Measurements from ENCODE around the gene MRPS16. TPM values are rescaled to one million over a fixed set of nuclear protein-coding genes. Genes with fewer than 3 reads are reported as not detected.
A peak's percentile ranks its signal among the peaks of the same experiment; 100 is the strongest.
"Not testable (repeated sequence)": the region's sequence is repeated elsewhere in the genome, so short reads cannot be mapped to it uniquely, and the experiment has no call there.

MRPS16 gene
- polyA plus RNA-seq, 1 donor from 2014 or later, result 80.6 TPM

DNA sequence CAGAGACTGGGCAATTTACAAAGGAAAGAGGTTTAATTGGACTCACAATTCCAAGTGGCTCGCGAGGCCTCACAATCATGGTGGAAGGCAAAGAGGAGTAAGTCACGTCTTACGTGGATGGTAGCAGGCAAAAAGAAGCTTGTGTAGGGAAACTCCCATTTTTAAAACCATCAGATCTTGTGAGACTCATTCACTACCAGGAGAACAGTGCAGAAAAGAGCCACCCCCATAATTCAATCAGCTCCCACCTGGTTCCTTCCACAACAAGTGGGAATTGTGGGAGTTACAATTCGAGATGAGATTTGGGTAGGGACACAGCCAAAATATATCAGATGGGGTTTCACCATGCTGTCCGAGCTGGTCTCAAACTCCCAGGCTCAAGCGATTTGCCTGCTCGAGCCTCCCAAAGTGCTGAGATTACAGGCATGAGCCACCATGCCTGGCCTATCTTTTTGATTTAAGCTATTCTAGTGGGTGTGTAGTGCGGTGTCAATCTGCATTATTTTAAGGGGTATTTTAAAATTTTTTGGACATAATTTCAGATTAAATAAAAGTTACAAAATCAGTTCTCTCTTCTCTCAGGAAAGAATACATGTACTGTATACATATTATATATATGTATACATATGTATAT lies 9.0 kb upstream of the MRPS16 start:
- no peak overlapping the region for H2AFZ ChIP-seq (ENCODE audit: low read depth, low read length)

DNA sequence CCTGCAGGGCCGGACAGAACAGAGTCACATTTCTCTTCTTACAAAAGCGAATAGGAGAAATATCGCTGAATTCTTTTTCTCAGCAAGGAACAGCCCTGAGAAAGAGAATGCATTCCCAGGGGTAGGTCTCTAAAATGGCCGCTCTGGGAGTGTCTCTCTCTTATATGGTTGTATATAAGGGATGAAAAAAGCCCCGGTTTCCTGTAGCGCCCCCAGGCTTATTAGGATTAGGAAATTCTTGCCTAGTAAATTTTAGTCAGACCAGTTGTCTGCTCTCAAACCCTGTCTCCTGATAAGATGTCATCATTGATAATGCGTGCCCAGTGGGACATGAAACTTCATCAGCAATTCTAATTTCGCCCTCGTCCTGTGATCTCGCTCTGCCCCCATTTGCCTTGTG lies 6.2 kb upstream of the MRPS16 start:
- H2AFZ ChIP-seq (ENCODE audit: low read depth, low read length); H3K9me3 ChIP-seq (ENCODE audit: low read length); H3K27me3 ChIP-seq (ENCODE audit: insufficient read depth, low read depth, low read length); H3K36me3 ChIP-seq (ENCODE audit: insufficient read depth, low read length); H3K4me3 ChIP-seq (ENCODE audit: low read length); H3K9ac ChIP-seq (ENCODE audit: low read length); H3K79me2 ChIP-seq (replicated peaks; ENCODE audit: insufficient read depth, low read length); H3K27ac ChIP-seq (ENCODE audit: low read length); H3F3A ChIP-seq (ENCODE audit: insufficient read depth, low read length, poor library complexity, severe bottlenecking); H3K4me2 ChIP-seq (ENCODE audit: low read length); H3K9me2 ChIP-seq (ENCODE audit: insufficient read depth, low read length); H4K20me1 ChIP-seq (ENCODE audit: insufficient read depth): not testable (repeated sequence)

More for the DNA sequence above, 9.0 kb upstream of the MRPS16 start:
- H3K4me3 ChIP-seq (ENCODE audit: low read length), result no peak overlapping the region
- H3K27ac ChIP-seq (ENCODE audit: low read length), result no peak overlapping the region
- H3K79me2 ChIP-seq (replicated peaks; ENCODE audit: insufficient read depth, low read length), result no peaks in the 10 kb centered on the region
- TF ChIP-seq POLR2AphosphoS5 (IDR thresholded peaks at IDR 0.05), result no peak
- TF ChIP-seq, protein P1, sequence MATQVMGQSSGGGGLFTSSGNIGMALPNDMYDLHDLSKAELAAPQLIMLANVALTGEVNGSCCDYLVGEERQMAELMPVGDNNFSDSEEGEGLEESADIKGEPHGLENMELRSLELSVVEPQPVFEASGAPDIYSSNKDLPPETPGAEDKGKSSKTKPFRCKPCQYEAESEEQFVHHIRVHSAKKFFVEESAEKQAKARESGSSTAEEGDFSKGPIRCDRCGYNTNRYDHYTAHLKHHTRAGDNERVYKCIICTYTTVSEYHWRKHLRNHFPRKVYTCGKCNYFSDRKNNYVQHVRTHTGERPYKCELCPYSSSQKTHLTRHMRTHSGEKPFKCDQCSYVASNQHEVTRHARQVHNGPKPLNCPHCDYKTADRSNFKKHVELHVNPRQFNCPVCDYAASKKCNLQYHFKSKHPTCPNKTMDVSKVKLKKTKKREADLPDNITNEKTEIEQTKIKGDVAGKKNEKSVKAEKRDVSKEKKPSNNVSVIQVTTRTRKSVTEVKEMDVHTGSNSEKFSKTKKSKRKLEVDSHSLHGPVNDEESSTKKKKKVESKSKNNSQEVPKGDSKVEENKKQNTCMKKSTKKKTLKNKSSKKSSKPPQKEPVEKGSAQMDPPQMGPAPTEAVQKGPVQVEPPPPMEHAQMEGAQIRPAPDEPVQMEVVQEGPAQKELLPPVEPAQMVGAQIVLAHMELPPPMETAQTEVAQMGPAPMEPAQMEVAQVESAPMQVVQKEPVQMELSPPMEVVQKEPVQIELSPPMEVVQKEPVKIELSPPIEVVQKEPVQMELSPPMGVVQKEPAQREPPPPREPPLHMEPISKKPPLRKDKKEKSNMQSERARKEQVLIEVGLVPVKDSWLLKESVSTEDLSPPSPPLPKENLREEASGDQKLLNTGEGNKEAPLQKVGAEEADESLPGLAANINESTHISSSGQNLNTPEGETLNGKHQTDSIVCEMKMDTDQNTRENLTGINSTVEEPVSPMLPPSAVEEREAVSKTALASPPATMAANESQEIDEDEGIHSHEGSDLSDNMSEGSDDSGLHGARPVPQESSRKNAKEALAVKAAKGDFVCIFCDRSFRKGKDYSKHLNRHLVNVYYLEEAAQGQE (IDR thresholded peaks at IDR 0.05; ENCODE audit: borderline replicate concordance), result no peak
- no peak for TF ChIP-seq SMC3 (conservative IDR thresholded peaks at IDR 0.05; ENCODE audit: poor library complexity)
- TF ChIP-seq, protein P2, sequence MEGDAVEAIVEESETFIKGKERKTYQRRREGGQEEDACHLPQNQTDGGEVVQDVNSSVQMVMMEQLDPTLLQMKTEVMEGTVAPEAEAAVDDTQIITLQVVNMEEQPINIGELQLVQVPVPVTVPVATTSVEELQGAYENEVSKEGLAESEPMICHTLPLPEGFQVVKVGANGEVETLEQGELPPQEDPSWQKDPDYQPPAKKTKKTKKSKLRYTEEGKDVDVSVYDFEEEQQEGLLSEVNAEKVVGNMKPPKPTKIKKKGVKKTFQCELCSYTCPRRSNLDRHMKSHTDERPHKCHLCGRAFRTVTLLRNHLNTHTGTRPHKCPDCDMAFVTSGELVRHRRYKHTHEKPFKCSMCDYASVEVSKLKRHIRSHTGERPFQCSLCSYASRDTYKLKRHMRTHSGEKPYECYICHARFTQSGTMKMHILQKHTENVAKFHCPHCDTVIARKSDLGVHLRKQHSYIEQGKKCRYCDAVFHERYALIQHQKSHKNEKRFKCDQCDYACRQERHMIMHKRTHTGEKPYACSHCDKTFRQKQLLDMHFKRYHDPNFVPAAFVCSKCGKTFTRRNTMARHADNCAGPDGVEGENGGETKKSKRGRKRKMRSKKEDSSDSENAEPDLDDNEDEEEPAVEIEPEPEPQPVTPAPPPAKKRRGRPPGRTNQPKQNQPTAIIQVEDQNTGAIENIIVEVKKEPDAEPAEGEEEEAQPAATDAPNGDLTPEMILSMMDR (IDR thresholded peaks at IDR 0.05; ENCODE audit: poor library complexity, severe bottlenecking), result no peak
- no peak for TF ChIP-seq TAF1 (IDR thresholded peaks at IDR 0.05; ENCODE audit: low read depth)
- TF ChIP-seq RAD21 (conservative IDR thresholded peaks at IDR 0.05), result no peak
- no peak for TF ChIP-seq MXI1 (conservative IDR thresholded peaks at IDR 0.05; ENCODE audit: poor library complexity, severe bottlenecking)
- no peak for TF ChIP-seq EP300 (conservative IDR thresholded peaks at IDR 0.05; ENCODE audit: poor library complexity, severe bottlenecking)
- no peak for TF ChIP-seq EZH2 (IDR thresholded peaks at IDR 0.05; ENCODE audit: borderline replicate concordance, insufficient read depth, low read length, poor library complexity, severe bottlenecking)
- no peaks in the 10 kb centered on the region for H3K27me3 ChIP-seq (ENCODE audit: insufficient read depth, low read depth, low read length)
- no peaks in the 10 kb centered on the region for H3K9me2 ChIP-seq (ENCODE audit: insufficient read depth, low read length)
- H3K9me3 ChIP-seq (ENCODE audit: low read length), result no peaks in the 10 kb centered on the region
- no peaks in the 10 kb centered on the region for H4K20me1 ChIP-seq (ENCODE audit: insufficient read depth)
- H3K36me3 ChIP-seq (ENCODE audit: insufficient read depth, low read length), result no peaks in the 10 kb centered on the region
- H3F3A ChIP-seq (ENCODE audit: insufficient read depth, low read length, poor library complexity, severe bottlenecking), result no peaks in the 10 kb centered on the region
- no peak overlapping the region for H3K4me2 ChIP-seq (ENCODE audit: low read length)
- H3K9ac ChIP-seq (ENCODE audit: low read length), result no peak overlapping the region

DNA sequence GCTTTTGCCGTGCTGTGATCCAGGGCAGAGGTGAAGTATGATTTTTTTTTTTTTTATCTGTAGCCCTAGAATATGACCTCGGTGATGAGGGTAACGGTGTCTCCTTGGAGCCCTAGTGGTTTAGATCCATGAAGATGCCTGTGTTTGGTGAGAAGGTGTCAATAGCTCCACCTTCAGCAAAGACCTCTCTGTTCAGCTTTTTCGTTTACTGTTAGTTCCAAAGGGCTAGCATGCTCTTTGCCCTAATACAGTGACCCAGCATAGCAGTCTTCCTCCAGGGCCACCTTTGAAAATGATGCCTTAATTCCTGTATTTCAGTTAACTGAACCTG lies 746 bp upstream of the MRPS16 start:
- H3K4me3 ChIP-seq (ENCODE audit: low read length), result peak overlapping the region; percentile 89
- peak overlapping the region; percentile 88 for H3K27ac ChIP-seq (ENCODE audit: low read length)
- peaks cover 17% of the 10 kb centered on the region for H3K79me2 ChIP-seq (replicated peaks; ENCODE audit: insufficient read depth, low read length)

More for the DNA sequence above, 746 bp upstream of the MRPS16 start:
- Histone ChIP-seq H3K9me2 (ENCODE audit: insufficient read depth, low read length) (no peaks in the 10 kb centered on the region), H3K4me2 (ENCODE audit: low read length) (peak overlapping the region; percentile 60), H4K20me1 (ENCODE audit: insufficient read depth) (no peaks in the 10 kb centered on the region), H2AFZ (ENCODE audit: low read depth, low read length) (peak overlapping the region; percentile 93), H3K9ac (ENCODE audit: low read length) (peak overlapping the region; percentile 93), H3F3A (ENCODE audit: insufficient read depth, low read length, poor library complexity, severe bottlenecking) (no peaks in the 10 kb centered on the region), H3K36me3 (ENCODE audit: insufficient read depth, low read length) (no peaks in the 10 kb centered on the region), H3K9me3 (ENCODE audit: low read length) (no peaks in the 10 kb centered on the region), H3K27me3 (ENCODE audit: insufficient read depth, low read depth, low read length) (no peaks in the 10 kb centered on the region)
- TF ChIP-seq RAD21 (conservative IDR thresholded peaks at IDR 0.05) (no peak), EZH2 (IDR thresholded peaks at IDR 0.05; ENCODE audit: borderline replicate concordance, insufficient read depth, low read length, poor library complexity, severe bottlenecking) (no peak), POLR2AphosphoS5 (IDR thresholded peaks at IDR 0.05) (no peak), MXI1 (conservative IDR thresholded peaks at IDR 0.05; ENCODE audit: poor library complexity, severe bottlenecking) (no peak), SMC3 (conservative IDR thresholded peaks at IDR 0.05; ENCODE audit: poor library complexity) (no peak)
- TF ChIP-seq, protein P1 (IDR thresholded peaks at IDR 0.05; ENCODE audit: borderline replicate concordance), result no peak
- TF ChIP-seq, protein P2 (IDR thresholded peaks at IDR 0.05; ENCODE audit: poor library complexity, severe bottlenecking), result peak; percentile 14
